Cardiac septum (tissue), 1 donor: ENCODE results near the gene CCDC85B. TPM values are rescaled to one million over a fixed set of nuclear protein-coding genes. Genes with fewer than 3 reads are reported as not detected.

ENCODE experiments used
- DNase-seq: peaks from one replicate; pipeline ENCODE4 v3.0.0-alpha.2; 2020; ENCODE audit warnings: low spot score
- intact Hi-C: fragments of 100-400 bp; cut with DNase I; formaldehyde crosslinking; loops from one replicate; pipeline ENCODE4 v1.14.0; 2022
- total RNA-seq: library from RNA; stranded (reverse); fragmentation: NEBNext Ultra II Directional; extraction: Animal tissue kit (Norgen Biotek cat#: 25700); gene quantifications from one replicate; pipeline ENCODE4 v1.2.1, GENCODE V29; 2021
- donor health status: DM: no; HTN: no; CAD: no.

The CCDC85B gene
- total RNA-seq, 1 donor from 2014 or later, result 66.2 TPM

DNA sequence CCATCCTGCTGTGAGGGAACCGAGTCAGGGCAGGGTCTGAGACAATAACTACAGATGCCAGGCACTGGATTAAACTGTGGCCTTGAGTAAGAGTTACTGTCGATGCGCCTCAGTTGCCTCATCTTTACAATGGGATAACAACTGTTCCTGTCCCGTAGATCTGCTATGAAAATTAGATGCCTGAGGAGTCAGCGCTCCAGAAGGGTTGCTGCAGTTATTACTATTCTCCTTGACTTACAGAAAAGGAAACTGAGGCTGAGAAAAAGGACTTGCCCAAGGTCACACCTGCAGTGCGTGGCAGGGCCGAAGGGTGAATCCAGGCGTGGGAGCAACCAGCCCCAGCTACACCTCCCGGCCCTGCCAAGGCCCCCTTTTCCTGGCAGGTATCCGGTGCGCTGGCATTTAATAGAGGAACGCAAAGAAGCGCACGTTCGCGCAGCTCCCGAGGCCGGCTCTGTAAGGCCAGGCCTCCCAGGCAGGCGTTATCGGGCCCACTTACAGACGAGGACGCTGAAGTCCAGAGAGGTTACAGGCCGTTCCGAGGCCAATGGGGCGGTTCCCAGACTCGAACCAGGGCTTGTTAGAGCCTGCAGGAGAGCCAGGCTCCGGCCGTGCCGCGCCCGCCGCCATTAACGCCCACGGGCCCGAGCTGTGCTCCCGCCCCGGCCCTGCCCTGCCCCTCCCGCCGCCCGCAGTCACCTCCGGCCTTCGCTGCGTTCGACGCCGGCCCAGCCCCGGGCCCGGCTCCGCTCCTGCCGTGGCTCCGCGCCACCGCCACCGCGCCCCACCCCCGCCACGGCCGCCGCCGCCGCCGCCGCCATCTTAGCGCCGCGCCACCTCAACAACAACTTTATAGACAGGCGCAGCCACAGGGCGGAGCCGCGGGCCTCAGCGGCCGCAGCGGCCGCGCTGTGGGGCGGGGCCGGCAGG lies 28.0 kb downstream of the CCDC85B start, which contains the start of gene C11orf68:
Gene C11orf68 (minus strand): TSS at position 852 of the 930 bp plus-strand sequence. CDS start 31 bp downstream, at position 821.
- no peak for DNase-seq
- intact Hi-C loops, result loop anchor here (1.0 to 5.0 kb wide), 4 partner anchors 30 to 84 kb away; partner anchors contain the start of genes BANF1, EIF1AD, FIBP and SART1

DNA sequence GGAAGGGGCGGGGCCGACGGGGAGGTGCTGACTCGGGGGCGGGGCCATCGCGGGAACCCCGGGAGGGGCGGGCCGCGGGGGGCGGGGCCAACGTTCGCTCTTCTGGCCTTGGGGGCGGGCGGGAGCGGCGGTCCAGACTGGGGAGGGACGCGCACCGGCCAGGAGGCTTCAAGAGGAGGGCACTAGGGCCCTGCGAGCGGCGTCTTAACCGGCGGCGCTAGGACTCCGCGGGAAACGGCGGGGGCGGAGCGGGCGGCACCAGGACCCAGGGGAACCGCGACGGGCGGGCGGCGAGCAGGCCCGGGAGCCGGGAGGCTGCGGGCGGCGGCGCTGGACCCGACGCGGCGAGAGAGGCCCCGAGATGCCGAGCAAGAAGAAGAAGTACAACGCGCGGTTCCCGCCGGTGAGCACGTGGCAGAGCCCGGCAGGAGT lies 28.7 kb downstream of the CCDC85B start, which contains the start of gene DRAP1:
Gene DRAP1 (plus strand): TSS at position 286 of the 432 bp plus-strand sequence. CDS start 76 bp downstream, at position 362.
- intact Hi-C loops, result loop anchor here (1.0 to 5.0 kb wide), 4 partner anchors 31 to 83 kb away; partner anchors contain the start of genes BANF1, EIF1AD, FIBP and SART1
- DNase-seq, result peak; percentile 100

DNA sequence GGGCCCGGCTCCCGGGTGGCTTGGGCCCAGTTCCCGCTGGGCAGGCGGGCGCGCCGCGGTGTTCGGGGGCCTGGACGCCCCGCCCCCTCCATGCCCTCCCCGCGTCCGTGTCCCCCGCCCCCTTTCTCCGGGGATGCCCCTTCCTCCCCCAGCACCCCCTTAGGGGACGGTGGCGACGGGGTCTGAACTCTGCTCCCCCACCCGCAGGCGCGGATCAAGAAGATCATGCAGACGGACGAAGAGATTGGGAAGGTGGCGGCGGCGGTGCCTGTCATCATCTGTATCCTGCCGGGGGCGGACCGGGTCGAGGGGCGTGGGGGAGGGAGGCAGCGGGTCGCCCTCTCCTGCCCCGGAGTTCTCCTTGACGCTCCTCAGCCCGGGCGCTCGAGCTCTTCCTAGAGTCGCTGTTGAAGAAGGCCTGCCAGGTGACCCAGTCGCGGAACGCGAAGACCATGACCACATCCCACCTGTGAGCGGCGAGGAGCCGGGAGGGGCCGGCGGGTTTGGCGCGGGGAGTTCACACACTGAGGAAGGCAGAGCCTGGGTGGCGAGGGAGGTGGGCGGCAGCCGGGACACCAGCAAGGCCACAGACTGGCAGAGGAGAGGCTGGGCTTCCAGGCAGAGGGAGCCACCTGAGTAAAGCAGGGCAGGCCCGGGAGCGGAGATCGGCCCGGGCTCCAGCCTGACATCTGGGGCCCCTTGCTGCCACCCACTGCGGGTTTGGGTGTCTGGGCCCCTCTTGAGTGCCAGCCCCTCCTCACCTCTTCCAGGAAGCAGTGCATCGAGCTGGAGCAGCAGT lies 29.3 kb downstream of the CCDC85B start:
- intact Hi-C loops, result loop anchor here (1.0 to 5.0 kb wide), 4 partner anchors 31 to 83 kb away; partner anchors contain the start of genes BANF1, EIF1AD, FIBP and SART1
- no peak for DNase-seq

DNA sequence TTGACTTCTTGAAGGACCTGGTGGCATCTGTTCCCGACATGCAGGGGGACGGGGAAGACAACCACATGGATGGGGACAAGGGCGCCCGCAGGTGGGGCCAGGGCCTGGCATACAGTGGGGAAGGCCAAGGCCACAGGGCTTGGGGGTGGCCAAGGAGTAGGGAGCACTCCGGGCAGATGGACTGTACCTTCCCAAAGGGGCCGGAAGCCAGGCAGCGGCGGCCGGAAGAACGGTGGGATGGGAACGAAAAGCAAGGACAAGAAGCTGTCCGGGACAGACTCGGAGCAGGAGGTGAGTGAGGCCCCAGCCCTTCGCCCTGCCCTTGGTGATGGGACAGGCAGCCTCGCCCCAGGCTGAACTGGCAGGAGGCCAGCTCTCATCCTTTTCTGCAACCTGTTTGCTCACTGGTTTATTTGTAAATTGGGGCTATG lies 29.9 kb downstream of the CCDC85B start:
- no peak for DNase-seq
- intact Hi-C loops, result no loop called here

DNA sequence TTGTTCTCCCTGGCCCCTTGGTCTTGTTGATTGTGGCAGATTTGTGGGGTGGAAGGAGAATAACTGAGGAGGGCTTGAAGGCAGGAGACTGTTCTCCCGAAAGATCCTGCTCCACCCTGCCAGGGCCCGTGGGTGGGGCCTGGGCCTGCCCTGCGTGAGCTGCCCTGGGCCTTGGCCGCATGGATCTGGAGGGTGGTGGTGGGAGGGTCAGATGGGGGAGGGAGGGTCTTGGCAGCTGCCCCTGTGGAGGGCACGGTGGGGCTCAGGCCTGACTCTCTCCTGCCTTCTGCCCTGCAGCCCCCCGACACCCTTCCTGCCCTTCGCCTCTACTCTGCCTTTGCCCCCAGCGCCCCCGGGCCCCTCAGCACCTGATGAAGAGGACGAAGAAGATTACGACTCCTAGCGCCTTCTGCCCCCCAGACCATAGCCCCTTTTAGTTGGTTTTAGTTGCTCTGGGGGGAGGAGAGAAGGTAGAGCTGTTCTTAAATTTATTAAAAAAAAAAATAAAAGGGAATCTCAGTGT lies 30.6 kb downstream of the CCDC85B start:
- intact Hi-C loops, result no loop called here
- DNase-seq, result no peak

DNA sequence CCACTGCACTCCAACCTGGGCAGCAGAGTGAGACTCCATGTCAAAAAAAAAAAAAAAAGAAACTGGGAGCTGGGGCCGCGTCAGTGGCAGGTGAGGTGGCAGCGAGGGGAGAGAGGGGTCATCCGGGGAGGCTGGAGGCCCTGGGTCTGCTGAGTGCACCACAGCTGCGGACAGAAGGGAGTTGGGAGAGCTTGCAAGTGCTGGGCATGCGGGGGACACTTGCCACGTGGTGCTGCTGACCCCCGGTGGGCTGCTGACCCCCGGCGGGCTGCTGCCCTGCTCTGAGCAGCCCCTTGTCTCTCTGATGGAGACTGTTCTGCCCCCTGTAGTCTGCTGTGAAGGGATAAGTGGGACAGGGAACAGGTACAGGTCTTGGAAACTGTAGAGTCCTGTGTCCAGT lies 31.4 kb downstream of the CCDC85B start:
- no peak for DNase-seq
- intact Hi-C loops, result no loop called here

DNA sequence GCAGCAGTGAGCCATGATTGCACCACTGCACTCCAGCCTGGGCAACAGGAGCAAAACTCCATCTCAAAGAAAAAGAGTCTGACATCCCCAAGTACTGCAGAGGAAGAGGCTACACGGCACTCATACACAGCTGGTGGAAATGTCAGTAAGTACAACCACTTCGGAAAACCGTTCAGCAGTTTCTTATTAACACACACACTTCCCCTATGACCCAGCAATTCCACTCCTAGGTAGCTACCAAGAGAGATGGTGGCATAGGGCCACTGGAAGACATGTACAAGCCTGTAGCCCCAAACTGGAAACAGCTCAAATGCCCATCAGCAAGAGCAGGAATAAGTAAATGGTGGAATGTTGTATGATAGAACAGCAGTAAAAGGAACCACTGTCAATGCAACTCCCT lies 32.1 kb downstream of the CCDC85B start:
- intact Hi-C loops, result no loop called here
- no peak for DNase-seq

DNA sequence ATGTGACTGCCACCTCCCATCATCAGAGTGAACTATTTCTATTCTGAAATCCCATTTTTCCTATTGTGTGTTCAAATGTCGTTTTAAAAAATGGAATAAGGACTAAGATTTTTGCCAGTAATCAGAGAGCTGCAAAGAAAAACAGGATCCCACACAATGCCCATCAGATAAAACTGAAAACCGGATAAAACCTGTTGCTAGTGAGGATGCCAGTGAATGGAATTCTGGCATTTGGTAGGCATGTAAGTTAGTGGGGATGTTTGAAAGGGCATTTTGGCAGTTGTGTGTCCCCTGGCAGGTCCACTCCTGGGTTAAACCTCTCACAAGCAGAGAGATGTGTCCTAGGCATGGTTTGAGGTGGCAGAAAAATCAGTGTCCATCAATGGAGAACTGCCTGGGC lies 34.9 kb downstream of the CCDC85B start:
- DNase-seq, result no peak
- intact Hi-C loops, result no loop called here

DNA sequence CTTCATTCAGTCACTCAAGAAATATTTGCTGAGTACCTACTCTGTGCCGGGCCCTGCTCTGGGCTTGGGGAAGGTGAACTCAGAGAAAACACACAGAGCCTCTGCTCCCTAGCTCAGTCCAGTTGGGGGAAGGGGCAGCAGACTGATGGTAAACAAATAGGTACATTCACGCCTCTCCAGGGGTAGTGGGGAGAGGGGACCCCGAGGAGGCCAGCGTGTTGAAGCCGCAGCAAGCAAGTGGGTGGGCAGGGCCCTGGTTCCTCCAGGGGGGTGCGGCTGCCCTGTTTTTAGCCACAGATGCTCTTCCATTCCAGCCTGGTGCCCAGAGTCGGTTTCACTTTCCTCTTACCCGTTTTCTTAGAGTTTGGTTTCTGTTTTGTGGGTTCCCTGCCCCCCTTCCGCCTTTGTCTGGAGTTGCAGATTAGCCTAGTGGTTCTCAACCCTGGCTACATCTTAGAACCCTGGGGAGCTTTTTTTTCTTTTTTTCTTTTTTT lies 37.5 kb downstream of the CCDC85B start:
- intact Hi-C loops, result no loop called here
- DNase-seq, result peak; percentile 77

DNA sequence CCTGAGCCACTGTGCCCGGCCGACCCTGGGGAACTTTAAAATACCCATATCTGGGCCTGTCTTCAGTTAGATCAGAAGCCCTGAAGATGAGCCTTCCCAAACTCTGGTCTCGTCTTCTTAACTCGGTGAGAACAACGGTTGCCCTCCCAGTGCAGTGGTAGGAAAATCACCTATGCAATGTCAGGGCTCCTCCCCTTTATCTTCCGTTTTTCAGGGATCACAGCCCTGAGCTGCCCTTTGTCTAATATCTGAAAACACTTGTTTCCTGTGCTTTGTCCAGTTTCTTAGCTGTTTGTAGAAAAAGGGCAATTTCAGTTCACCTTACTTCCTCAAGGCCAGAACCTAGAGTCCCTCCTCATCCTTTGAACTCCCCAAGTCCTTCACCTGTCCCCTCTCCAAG lies 38.2 kb downstream of the CCDC85B start:
- intact Hi-C loops, result no loop called here

DNA sequence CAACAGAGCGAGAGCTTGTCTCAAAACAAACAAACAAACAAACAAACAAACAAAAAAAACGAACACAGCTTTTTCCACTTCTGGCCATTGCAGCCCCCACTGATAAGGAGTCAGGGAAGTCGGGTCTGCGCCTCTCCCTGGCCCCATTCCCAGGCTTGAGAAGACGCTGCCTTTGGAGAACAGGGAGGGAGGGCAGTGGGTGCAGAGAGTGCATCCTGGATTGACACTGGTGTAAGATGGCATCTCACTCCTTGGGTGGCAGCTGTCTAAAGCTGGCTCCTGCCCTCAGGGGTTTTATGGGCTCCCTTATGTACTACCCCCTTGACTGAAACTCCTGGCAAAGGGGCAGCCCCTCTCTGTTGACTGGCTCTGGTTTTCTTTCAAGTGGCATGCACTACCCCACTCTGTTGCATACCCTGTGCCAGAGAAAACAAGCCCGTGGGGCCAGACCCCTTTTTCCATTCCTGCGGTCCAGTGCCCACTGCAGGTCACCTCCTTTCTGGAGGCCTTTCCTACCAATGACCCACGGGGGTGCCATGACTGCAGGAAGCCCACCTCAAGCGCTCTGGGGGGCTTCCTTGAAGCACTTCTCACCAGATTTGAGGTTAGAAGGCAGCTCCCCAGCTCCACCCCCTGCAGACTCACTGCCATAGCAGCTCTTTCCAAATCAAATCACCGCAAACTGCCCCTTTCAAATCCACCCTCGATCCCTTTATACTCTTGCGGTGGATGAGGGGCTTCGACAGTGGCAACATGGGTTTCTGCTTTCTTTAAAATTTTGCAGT lies 41.5 kb downstream of the CCDC85B start:
- no peak for DNase-seq
- intact Hi-C loops, result no loop called here

More for the DNA sequence above, 38.2 kb downstream of the CCDC85B start:
- no peak for DNase-seq

DNA sequence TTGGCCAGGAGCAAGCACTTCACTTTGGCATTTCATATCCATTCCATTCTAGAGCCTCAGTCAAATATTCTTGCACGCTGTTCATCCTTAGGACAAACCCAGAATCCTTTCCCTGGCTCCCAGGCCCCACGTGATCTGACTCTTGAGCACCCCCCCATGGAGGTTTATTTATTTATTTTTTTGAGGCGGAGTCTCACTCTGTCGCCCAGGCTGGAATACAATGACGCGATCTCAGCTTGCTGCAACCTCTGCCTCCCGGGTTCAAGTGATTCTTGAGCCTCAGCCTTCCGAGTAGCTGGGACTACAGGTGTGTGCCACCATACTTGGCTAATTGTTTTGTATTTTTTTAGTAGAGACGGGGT lies 42.1 kb downstream of the CCDC85B start:
- no peak for DNase-seq
- intact Hi-C loops, result no loop called here

DNA sequence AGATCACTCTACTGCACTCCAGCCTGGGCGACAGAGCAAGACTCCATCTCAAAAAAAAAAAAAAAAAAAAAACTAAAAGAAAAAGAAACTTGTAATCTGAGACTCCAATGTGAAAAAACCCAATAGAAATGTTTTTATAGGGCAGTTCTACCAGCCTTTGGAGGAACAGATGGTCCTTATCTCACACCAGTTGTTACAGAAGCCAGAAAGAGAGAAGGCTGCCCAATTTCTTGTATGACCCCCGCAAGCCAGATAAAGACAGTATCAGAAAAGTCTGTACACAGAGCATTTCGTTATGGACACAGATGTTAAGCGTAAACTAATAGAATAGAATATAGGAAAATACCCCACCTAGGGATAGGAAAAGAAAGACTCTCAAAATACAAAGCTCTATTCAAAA lies 43.5 kb downstream of the CCDC85B start:
- no peak for DNase-seq
- intact Hi-C loops, result no loop called here

DNA sequence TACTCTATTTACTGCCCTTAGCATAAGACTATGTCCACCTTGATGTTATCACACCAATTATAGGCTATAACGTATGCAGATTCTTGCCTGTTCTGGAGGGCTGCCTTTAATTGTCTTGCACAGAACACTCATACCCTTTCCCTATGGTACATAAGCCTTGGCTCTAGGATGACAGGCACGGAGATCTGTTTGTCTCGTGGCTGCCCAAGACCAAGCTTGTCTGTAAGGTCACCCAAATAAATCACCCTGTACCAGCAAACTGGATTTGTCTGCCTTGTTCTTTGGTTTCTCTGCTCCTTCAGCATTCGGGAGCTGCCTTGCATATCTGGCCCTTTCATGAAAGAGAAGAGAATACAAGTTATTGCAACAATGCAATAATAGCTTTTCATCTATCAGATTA lies 47.3 kb downstream of the CCDC85B start:
- intact Hi-C loops, result no loop called here
- DNase-seq, result no peak

Other genes with a start within 250 kb of the CCDC85B start
- 45.0 TPM for gene RELA, start 227.8 kb upstream of the CCDC85B start, total RNA-seq
- gene KAT5, start 178.4 kb upstream of the CCDC85B start, total RNA-seq, result 49.2 TPM
- 48.8 TPM for gene RNASEH2C, start 169.9 kb upstream of the CCDC85B start, total RNA-seq
- gene AP5B1, start 109.7 kb upstream of the CCDC85B start, total RNA-seq, result 8.7 TPM
- gene OVOL1, start 103.6 kb upstream of the CCDC85B start, total RNA-seq, result not detected
- gene SNX32, start 56.7 kb upstream of the CCDC85B start, total RNA-seq, result 0.54 TPM
- 434 TPM for gene CFL1, start 32.5 kb upstream of the CCDC85B start, total RNA-seq
- gene MUS81, start 30.2 kb upstream of the CCDC85B start, total RNA-seq, result 37.6 TPM
- gene EFEMP2, start 17.9 kb upstream of the CCDC85B start, total RNA-seq, result 118 TPM
- 0.83 TPM for gene CTSW, start 10.8 kb upstream of the CCDC85B start, total RNA-seq
- gene FIBP, start 2.2 kb upstream of the CCDC85B start, total RNA-seq, result 62.6 TPM
- gene FOSL1, start 9.7 kb downstream of the CCDC85B start, total RNA-seq, result 2.0 TPM
- 45.2 TPM for gene C11orf68, start 28.4 kb downstream of the CCDC85B start, total RNA-seq
- 113 TPM for gene DRAP1, start 28.8 kb downstream of the CCDC85B start, total RNA-seq
- not detected for gene TSGA10IP, start 54.8 kb downstream of the CCDC85B start, total RNA-seq
- gene SART1, start 71.1 kb downstream of the CCDC85B start, total RNA-seq, result 35.9 TPM
- 18.1 TPM for gene EIF1AD, start 111.5 kb downstream of the CCDC85B start, total RNA-seq
- gene BANF1, start 111.8 kb downstream of the CCDC85B start, total RNA-seq, result 195 TPM
- 1.5 TPM for gene CST6, start 121.3 kb downstream of the CCDC85B start, total RNA-seq
- gene CATSPER1, start 135.8 kb downstream of the CCDC85B start, total RNA-seq, result 0.13 TPM
- 3.1 TPM for gene GAL3ST3, start 158.5 kb downstream of the CCDC85B start, total RNA-seq
- 85.8 TPM for gene SF3B2, start 161.7 kb downstream of the CCDC85B start, total RNA-seq
- gene PACS1, start 179.6 kb downstream of the CCDC85B start, total RNA-seq, result 115 TPM